SK-N-SH (cell line): ENCODE measurements around the gene EDC4. TPM values are rescaled to one million over a fixed set of nuclear protein-coding genes. Genes with fewer than 3 reads are reported as not detected.

Source experiments
- CTCF ChIA-PET: fragments of 300-600, 350-600 bp; formaldehyde crosslinking; extraction: SDS; loops from one replicate; lab custom pipeline; 2021; lab: Yijun Ruan, JAX
- POLR2A ChIA-PET: fragments of 350-600 bp; sonication (Branson Sonifier 250); formaldehyde crosslinking; extraction: SDS; loops from one replicate; lab custom pipeline; 2020; ENCODE audit warnings: antibody characterized with exemption, inconsistent platforms; lab: Yijun Ruan, JAX
- DNase-seq: peaks from one replicate; pipeline ENCODE4 v3.0.0; 2012
- H2AFZ ChIP-seq: fragments of 200-600 bp; sonication (generic); 2 replicates; pipeline ENCODE4 v1.8.1; 2016; ENCODE audit warnings: antibody characterized with exemption, mild to moderate bottlenecking, low read depth
- H3F3A ChIP-seq: fragments of 200-600 bp; sonication (generic); replicated peaks from 2 replicates; pipeline ENCODE3; 2016; ENCODE audit warnings: antibody characterized with exemption, mild to moderate bottlenecking; ENCODE audit not compliant: insufficient read depth
- H3K27ac ChIP-seq, 2 experiments: fragments of 200-500 bp in 1 of 2; fragments of 200-600 bp in 1 of 2; sonication (Bioruptor generic) in 1 of 2; sonication (generic), shearing (Covaris generic) in 1 of 2; 2 replicates each; pipeline versions ENCODE4 v1.5.1 to v1.6.1; 2014 to 2016; ENCODE audit warnings: low read depth in 2 of 2, inconsistent platforms in 1 of 2, low read length in 1 of 2, mild to moderate bottlenecking in 1 of 2, mixed read lengths in 1 of 2
- H3K27me3 ChIP-seq: fragments of 200-600 bp; sonication (generic), shearing (Covaris generic); 2 replicates; pipeline ENCODE4 v1.6.1; 2016; ENCODE audit warnings: mixed run types; ENCODE audit not compliant: insufficient read depth
- H3K36me3 ChIP-seq, 2 experiments: fragments of 200-500 bp in 1 of 2; fragments of 200-600 bp in 1 of 2; sonication (Bioruptor generic) in 1 of 2; sonication (generic) in 1 of 2; replicated peaks in 1 of 2; 2 replicates each; pipeline versions ENCODE3 to v1.5.1; 2014 to 2016; ENCODE audit warnings: low read length in 1 of 2, mild to moderate bottlenecking in 1 of 2; ENCODE audit not compliant: insufficient read depth in 2 of 2, control insufficient read depth in 1 of 2
- H3K4me1 ChIP-seq, 2 experiments: fragments of 200-500 bp in 1 of 2; fragments of 200-600 bp in 1 of 2; sonication (Bioruptor generic) in 1 of 2; sonication (generic), shearing (Covaris generic) in 1 of 2; 2 replicates each; pipeline versions ENCODE4 v1.5.1 to v1.6.1; 2014 to 2016; ENCODE audit warnings: low read depth in 1 of 2, low read length in 1 of 2, mixed run types in 1 of 2; ENCODE audit not compliant: insufficient read depth in 2 of 2, control insufficient read depth in 1 of 2
- H3K4me2 ChIP-seq: fragments of 200-600 bp; sonication (generic), shearing (Covaris generic); 2 replicates; pipeline ENCODE4 v1.6.1; 2017; ENCODE audit warnings: mixed run types
- H3K4me3 ChIP-seq, 2 experiments: fragments of 200-500 bp in 1 of 2; fragments of 200-600 bp in 1 of 2; sonication (Bioruptor generic) in 1 of 2; sonication (generic), shearing (Covaris generic) in 1 of 2; 2 replicates each; pipeline versions ENCODE4 v1.5.1 to v1.8.1; 2014 to 2016; ENCODE audit warnings: low read depth in 2 of 2, inconsistent platforms in 1 of 2, low read length in 1 of 2, mild to moderate bottlenecking in 1 of 2, mixed read lengths in 1 of 2, moderate library complexity in 1 of 2
- H3K79me2 ChIP-seq: fragments of 200-600 bp; sonication (generic); 2 replicates; pipeline ENCODE4 v1.8.1; 2017; ENCODE audit warnings: mild to moderate bottlenecking; ENCODE audit not compliant: insufficient read depth
- H3K9ac ChIP-seq: fragments of 200-600 bp; sonication (generic); 2 replicates; pipeline ENCODE4 v1.6.1; 2017; ENCODE audit warnings: mixed run types
- H3K9me2 ChIP-seq: fragments of 200-600 bp; sonication (generic); 2 replicates; pipeline ENCODE4 v1.6.1; 2017; ENCODE audit warnings: mixed run types
- H3K9me3 ChIP-seq: fragments of 200-600 bp; sonication (generic); 2 replicates; pipeline ENCODE4 v1.6.1; 2017; ENCODE audit warnings: mixed run types, mild to moderate bottlenecking, moderate library complexity
- H4K20me1 ChIP-seq: fragments of 200-600 bp; sonication (generic); 2 replicates; pipeline ENCODE4 v1.6.1; 2017; ENCODE audit warnings: mild to moderate bottlenecking, mixed run types; ENCODE audit not compliant: insufficient read depth
- CTCF ChIP-seq: fragments of 200-600 bp; sonication (generic); IDR thresholded peaks from 2 replicates; pipeline ENCODE4 v1.6.1; 2017; ENCODE audit warnings: antibody characterized with exemption, mild to moderate bottlenecking, moderate library complexity
- EP300 ChIP-seq, 2 experiments: IDR thresholded peaks; 2 replicates each; pipeline versions ENCODE4 v1.4.0 to v1.6.1; 2012; ENCODE audit warnings: borderline replicate concordance in 1 of 2, low read depth in 1 of 2, low read length in 1 of 2
- EZH2phosphoT487 ChIP-seq: fragments of 200-600 bp; sonication (generic); IDR thresholded peaks from 2 replicates; pipeline ENCODE4 v1.6.1; 2017; ENCODE audit warnings: low read depth, mixed run types, mild to moderate bottlenecking, antibody characterized with exemption, moderate library complexity, borderline replicate concordance
- FOSL2 ChIP-seq: IDR thresholded peaks from 2 replicates; pipeline ENCODE4 v1.4.0; 2012; ENCODE audit warnings: low read depth, mild to moderate bottlenecking, moderate library complexity, borderline replicate concordance
- GABPA ChIP-seq: IDR thresholded peaks from 2 replicates; pipeline ENCODE4 v1.4.0; 2012; ENCODE audit warnings: low read depth, mild to moderate bottlenecking
- MEF2A ChIP-seq: IDR thresholded peaks from 2 replicates; pipeline ENCODE4 v1.4.0; 2012; ENCODE audit warnings: low read depth, borderline replicate concordance
- MXI1 ChIP-seq: IDR thresholded peaks from 2 replicates; pipeline ENCODE4 v1.6.1; 2012; ENCODE audit warnings: mild to moderate bottlenecking, low read depth, low read length, improper control_type of control experiment
- NFIC ChIP-seq: IDR thresholded peaks from 2 replicates; pipeline ENCODE4 v1.4.0; 2012; ENCODE audit warnings: borderline replicate concordance
- NRF1 ChIP-seq: IDR thresholded peaks from 2 replicates; pipeline ENCODE4 v1.6.1; 2012; ENCODE audit warnings: low read depth, mild to moderate bottlenecking, low read length
- POLR2AphosphoS5 ChIP-seq: IDR thresholded peaks from 2 replicates; pipeline ENCODE4 v1.6.1; 2012; ENCODE audit warnings: low read depth, low read length
- RXRA ChIP-seq: IDR thresholded peaks from 2 replicates; pipeline ENCODE4 v1.4.0; 2012; ENCODE audit warnings: low read depth, mild to moderate bottlenecking, borderline replicate concordance
- SIN3A ChIP-seq: IDR thresholded peaks from 2 replicates; pipeline ENCODE4 v1.6.1; 2012; ENCODE audit warnings: low read depth, mild to moderate bottlenecking, low read length, moderate library complexity, borderline replicate concordance
- SMC3 ChIP-seq: IDR thresholded peaks from 2 replicates; pipeline ENCODE4 v1.6.1; 2012; ENCODE audit warnings: low read depth, low read length, improper control_type of control experiment
- TAF1 ChIP-seq: IDR thresholded peaks from 2 replicates; pipeline ENCODE4 v1.6.1; 2012; ENCODE audit warnings: low read depth, mild to moderate bottlenecking, low read length, moderate library complexity, borderline replicate concordance
- TEAD4 ChIP-seq: IDR thresholded peaks from 2 replicates; pipeline ENCODE4 v1.4.0; 2012; ENCODE audit warnings: mild to moderate bottlenecking, borderline replicate concordance; ENCODE audit not compliant: insufficient read depth
- YY1 ChIP-seq: IDR thresholded peaks from 2 replicates; pipeline ENCODE4 v1.4.0; 2012; ENCODE audit warnings: low read depth, mild to moderate bottlenecking
- ZBTB33 ChIP-seq: IDR thresholded peaks from 2 replicates; pipeline ENCODE4 v1.4.0; 2012; ENCODE audit warnings: low read depth, borderline replicate concordance
- WGBS: methylation state at CpG from one replicate; pipeline ENCODE4 v1.1.6; 2017; ENCODE audit warnings: low lambda C conversion rate; 5-methylcytosine and 5-hydroxymethylcytosine counted together
- polyA plus RNA-seq, 3 experiments: library from polyadenylated mRNA; depleted of rRNA; stranded (reverse); fragments of >200 nt; gene quantifications; 2 replicates each; pipeline ENCODE4 v1.2.3, GENCODE V29; 2012
- TF ChIP-seq, protein P1 (sequence below): IDR thresholded peaks from 2 replicates; pipeline ENCODE4 v1.4.0; 2012; ENCODE audit warnings: low read depth
- TF ChIP-seq, protein P2 (sequence below): IDR thresholded peaks from 2 replicates; pipeline ENCODE4; 2012
- TF ChIP-seq, protein P3 (sequence below): fragments of 150-350 bp; IDR thresholded peaks from 2 replicates; pipeline ENCODE4 v1.6.1; 2016; ENCODE audit warnings: mild to moderate bottlenecking, low read depth, low read length

The EDC4 gene
- polyA plus RNA-seq, 1 of the 3 experiments (the other 2 are of a cell fraction) = 38.0 TPM

GRCh38 chr16:67930191-67930590 is 57.3 kb downstream of the EDC4 start:
- DNase-seq = no peak
- Histone ChIP-seq H3K9ac (no peak overlapping the region), H3K27me3 (no peaks in the 10 kb centered on the region), H3K4me1 (peaks cover 5 to 16% of the 10 kb centered on the region in 2 experiments; a peak in 2 of 4 replicates), H3K79me2 (no peaks in the 10 kb centered on the region), H2AFZ (no peak overlapping the region), H3K9me2 (no peaks in the 10 kb centered on the region), H3K36me3 (peaks cover 0 to 36% of the 10 kb centered on the region in 2 experiments), H3F3A (no peaks in the 10 kb centered on the region), H3K4me3 (no peak overlapping the region), H3K4me2 (no peak overlapping the region), H4K20me1 (peaks cover 13% of the 10 kb centered on the region), H3K9me3 (no peaks in the 10 kb centered on the region)
- 95% methylated on average over 7 of the region's 14 CpGs for WGBS
- CTCF ChIA-PET = interaction anchor here (1.5 to 28.1 kb wide), 5 partner anchors 11 to 114 kb away, joined by 3 to 564 read pairs (median 18); partner anchors contain the start of genes EDC4, NRN1L and PSKH1
- TF ChIP-seq TAF1 (no peak), SIN3A (no peak), YY1 (no peak), NRF1 (no peak), MEF2A (no peak), RXRA (no peak), TEAD4 (no peak), CTCF (no peak), FOSL2 (no peak), EZH2phosphoT487 (no peak), SMC3 (no peak), EP300 (IDR thresholded peaks at IDR 0.05; ENCODE audit: borderline replicate concordance in 1 of 2, low read depth in 1 of 2, low read length in 1 of 2) (no peak), GABPA (no peak), NFIC (no peak), ZBTB33 (no peak), MXI1 (no peak), POLR2AphosphoS5 (no peak)
- TF ChIP-seq, protein P1, sequence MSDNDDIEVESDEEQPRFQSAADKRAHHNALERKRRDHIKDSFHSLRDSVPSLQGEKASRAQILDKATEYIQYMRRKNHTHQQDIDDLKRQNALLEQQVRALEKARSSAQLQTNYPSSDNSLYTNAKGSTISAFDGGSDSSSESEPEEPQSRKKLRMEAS = no peak
- TF ChIP-seq, protein P2, sequence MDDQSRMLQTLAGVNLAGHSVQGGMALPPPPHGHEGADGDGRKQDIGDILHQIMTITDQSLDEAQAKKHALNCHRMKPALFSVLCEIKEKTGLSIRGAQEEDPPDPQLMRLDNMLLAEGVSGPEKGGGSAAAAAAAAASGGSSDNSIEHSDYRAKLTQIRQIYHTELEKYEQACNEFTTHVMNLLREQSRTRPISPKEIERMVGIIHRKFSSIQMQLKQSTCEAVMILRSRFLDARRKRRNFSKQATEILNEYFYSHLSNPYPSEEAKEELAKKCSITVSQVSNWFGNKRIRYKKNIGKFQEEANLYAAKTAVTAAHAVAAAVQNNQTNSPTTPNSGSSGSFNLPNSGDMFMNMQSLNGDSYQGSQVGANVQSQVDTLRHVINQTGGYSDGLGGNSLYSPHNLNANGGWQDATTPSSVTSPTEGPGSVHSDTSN = no peak
- TF ChIP-seq, protein P3, sequence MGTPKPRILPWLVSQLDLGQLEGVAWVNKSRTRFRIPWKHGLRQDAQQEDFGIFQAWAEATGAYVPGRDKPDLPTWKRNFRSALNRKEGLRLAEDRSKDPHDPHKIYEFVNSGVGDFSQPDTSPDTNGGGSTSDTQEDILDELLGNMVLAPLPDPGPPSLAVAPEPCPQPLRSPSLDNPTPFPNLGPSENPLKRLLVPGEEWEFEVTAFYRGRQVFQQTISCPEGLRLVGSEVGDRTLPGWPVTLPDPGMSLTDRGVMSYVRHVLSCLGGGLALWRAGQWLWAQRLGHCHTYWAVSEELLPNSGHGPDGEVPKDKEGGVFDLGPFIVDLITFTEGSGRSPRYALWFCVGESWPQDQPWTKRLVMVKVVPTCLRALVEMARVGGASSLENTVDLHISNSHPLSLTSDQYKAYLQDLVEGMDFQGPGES = no peak
- TF ChIP-seq, all 33 proteins: peak for 0
- H3K27ac ChIP-seq = no peak overlapping the region
- POLR2A ChIA-PET = no interaction called here
